Keratinocyte (primary cell): Measurements from ENCODE around the gene DDIT3. TPM values are rescaled to one million over a fixed set of nuclear protein-coding genes. Genes with fewer than 3 reads are reported as not detected.

ENCODE experiments used
- DNase-seq: peaks from one replicate; pipeline ENCODE4 v3.0.0-alpha.2; 2011; ENCODE audit warnings: low read depth, missing footprints, low spot score
- FAIRE-seq: peaks from 2 replicates; lab custom pipeline; 2011; peaks lifted over from hg19 to GRCh38; lab: Jason Lieb, UNC
- H2AFZ ChIP-seq: 2 replicates; pipeline ENCODE4 v1.6.0; 2012; ENCODE audit warnings: low read length, control low read depth, inconsistent platforms; ENCODE audit not compliant: control insufficient read depth
- H3K27ac ChIP-seq: 2 replicates; pipeline ENCODE4 v1.5.1; 2011; ENCODE audit warnings: low read length; ENCODE audit not compliant: control insufficient read depth, insufficient read depth
- H3K27me3 ChIP-seq: 3 replicates; pipeline ENCODE4 v1.6.0; 2011; ENCODE audit warnings: low read length; ENCODE audit not compliant: control insufficient read depth, insufficient read depth; ENCODE audit errors: extremely low read depth
- H3K36me3 ChIP-seq, 2 experiments: 2 replicates in 1 of 2; 3 replicates in 1 of 2; pipeline ENCODE4 v1.5.1; 2011; ENCODE audit warnings: low read length in 2 of 2, mild to moderate bottlenecking in 1 of 2; ENCODE audit not compliant: control insufficient read depth in 2 of 2, insufficient read depth in 2 of 2; ENCODE audit errors: extremely low read depth in 1 of 2
- H3K4me1 ChIP-seq: 3 replicates; pipeline ENCODE4 v1.5.1; 2011; ENCODE audit warnings: low read length; ENCODE audit not compliant: control insufficient read depth, insufficient read depth; ENCODE audit errors: extremely low read depth
- H3K4me2 ChIP-seq: 3 replicates; pipeline ENCODE4 v1.6.0; 2011; ENCODE audit warnings: low read depth, low read length; ENCODE audit not compliant: control insufficient read depth, insufficient read depth; ENCODE audit errors: extremely low read depth
- H3K4me3 ChIP-seq, 3 experiments: fragments of 200-600 bp in 1 of 3; sonication (generic) in 1 of 3; 2 replicates in 2 of 3; 3 replicates in 1 of 3; pipeline ENCODE4 v1.5.1; 2011 to 2016; ENCODE audit warnings: low read length in 3 of 3, mild to moderate bottlenecking in 3 of 3, control low read depth in 2 of 3, inconsistent platforms in 1 of 3, low read depth in 1 of 3, mixed read lengths in 1 of 3, mixed run types in 1 of 3, moderate library complexity in 1 of 3; ENCODE audit not compliant: control insufficient read depth in 2 of 3, insufficient read depth in 2 of 3; ENCODE audit errors: extremely low read depth in 1 of 3
- H3K79me2 ChIP-seq: 2 replicates; pipeline ENCODE4 v1.6.0; 2012; ENCODE audit warnings: low read length; ENCODE audit not compliant: control insufficient read depth, insufficient read depth
- H3K9ac ChIP-seq: 3 replicates; pipeline ENCODE4 v1.6.0; 2011; ENCODE audit warnings: low read length; ENCODE audit not compliant: control insufficient read depth, insufficient read depth; ENCODE audit errors: extremely low read depth
- H3K9me1 ChIP-seq: 3 replicates; pipeline ENCODE4 v1.6.0; 2011; ENCODE audit warnings: low read length; ENCODE audit not compliant: control insufficient read depth, insufficient read depth; ENCODE audit errors: extremely low read depth
- H3K9me3 ChIP-seq: 2 replicates; pipeline ENCODE4 v1.5.1; 2012; ENCODE audit warnings: low read depth, low read length; ENCODE audit not compliant: control insufficient read depth
- H4K20me1 ChIP-seq: 3 replicates; pipeline ENCODE4 v1.6.0; 2011; ENCODE audit warnings: low read length; ENCODE audit not compliant: control insufficient read depth, insufficient read depth; ENCODE audit errors: extremely low read depth
- CTCF ChIP-seq, 3 experiments: IDR thresholded peaks in 1 of 3; conservative IDR thresholded peaks in 1 of 3; optimal IDR thresholded peaks in 1 of 3; 2 replicates in 2 of 3; 3 replicates in 1 of 3; pipeline versions ENCODE3 to v1.5.1; 2011; ENCODE audit warnings: low read length in 3 of 3, mild to moderate bottlenecking in 3 of 3, moderate library complexity in 2 of 3, control low read depth in 1 of 3, inconsistent platforms in 1 of 3; ENCODE audit not compliant: insufficient read depth in 2 of 3; ENCODE audit errors: extremely low read depth in 1 of 3
- EZH2 ChIP-seq: IDR thresholded peaks from one replicate; pipeline ENCODE4 v1.6.1; 2012; ENCODE audit warnings: inconsistent platforms, mild to moderate bottlenecking, low read length, moderate library complexity
- dilution Hi-C: fragments of 300-500 bp; cut with MboI; formaldehyde crosslinking; loops from one replicate; pipeline ENCODE4 v1.7.0; 2020; ENCODE audit warnings: low sequenced_read_pairs; ENCODE audit not compliant: extremely low pct_ligation_motif_present
- polyA plus RNA-seq, 5 experiments: library from polyadenylated mRNA; depleted of rRNA in 3 of 5; stranded (reverse) in 3 of 5; stranded (forward) in 1 of 5; unstranded in 1 of 5; fragments of >200 nt; gene quantifications; 1 replicate in 1 of 5; 2 replicates in 3 of 5; 3 replicates in 1 of 5; pipeline versions ENCODE4 v1.2.1 to v1.2.3, GENCODE V29; 2011 to 2012; ENCODE audit warnings: missing spikeins in 2 of 5, low read depth in 1 of 5, low replicate concordance in 1 of 5

DDIT3 gene
- polyA plus RNA-seq, 1 donor (not counting 4 experiments of a cell fraction or from before 2014, with no cell fraction given) = 25.6 TPM

- no peak for DNase-seq
- Histone ChIP-seq H3K36me3 (no peaks in the 10 kb centered on the region), H3K9me1 (no peaks in the 10 kb centered on the region), H2AFZ (no peak overlapping the region), H3K9ac (no peak overlapping the region), H3K27me3 (peaks cover 91% of the 10 kb centered on the region), H3K4me2 (no peak overlapping the region), H3K4me1 (peaks cover 3% of the 10 kb centered on the region), H3K4me3 (no peak overlapping the region), H3K27ac (no peak overlapping the region), H3K9me3 (no peaks in the 10 kb centered on the region), H3K79me2 (no peaks in the 10 kb centered on the region), H4K20me1 (no peaks in the 10 kb centered on the region)
- dilution Hi-C loops = no loop called here
- FAIRE-seq = no peak
- no peak for TF ChIP-seq CTCF (optimal IDR thresholded peaks at IDR 0.05 in 1 of 3, IDR thresholded peaks at IDR 0.05 in 1 of 3, conservative IDR thresholded peaks at IDR 0.05 in 1 of 3; ENCODE audit: extremely low read depth in 1 of 3, insufficient read depth in 2 of 3, low read length in 3 of 3)
- TF ChIP-seq EZH2 = no peak
Measured at GRCh38 chr12:57474430-57474829, 45.9 kb downstream of the DDIT3 start.

- no peak overlapping the region for H3K4me3 ChIP-seq
- TF ChIP-seq CTCF (optimal IDR thresholded peaks at IDR 0.05 in 1 of 3, IDR thresholded peaks at IDR 0.05 in 1 of 3, conservative IDR thresholded peaks at IDR 0.05 in 1 of 3; ENCODE audit: extremely low read depth in 1 of 3, insufficient read depth in 2 of 3, low read length in 3 of 3) = no peak
- no peak for TF ChIP-seq EZH2
- H3K9ac ChIP-seq = no peak overlapping the region
- no peaks in the 10 kb centered on the region for H4K20me1 ChIP-seq
- no peaks in the 10 kb centered on the region for H3K9me3 ChIP-seq
- H3K4me2 ChIP-seq = no peak overlapping the region
- H3K9me1 ChIP-seq = no peaks in the 10 kb centered on the region
- FAIRE-seq (no peak), DNase-seq (no peak)
- no peaks in the 10 kb centered on the region for H3K36me3 ChIP-seq
- dilution Hi-C loops = no loop called here
- no peaks in the 10 kb centered on the region for H3K79me2 ChIP-seq
- H2AFZ ChIP-seq = no peak overlapping the region
- H3K27me3 ChIP-seq = peaks cover 89% of the 10 kb centered on the region
- peaks cover 3% of the 10 kb centered on the region for H3K4me1 ChIP-seq
- H3K27ac ChIP-seq = no peak overlapping the region
Measured at GRCh38 chr12:57473886-57474285, 46.4 kb downstream of the DDIT3 start.
